Inferior parietal cortex (tissue), 1 donor: ENCODE data around the gene OR2A1.
"Not testable (repeated sequence)": the region's sequence is repeated elsewhere in the genome, so short reads cannot be mapped to it uniquely, and the experiment has no call there.

Source experiments
- DNase-seq: peaks from one replicate; pipeline ENCODE4 v3.0.0-alpha.2; 2016; ENCODE audit errors: extremely low spot score

Gene OR2A1

DNA sequence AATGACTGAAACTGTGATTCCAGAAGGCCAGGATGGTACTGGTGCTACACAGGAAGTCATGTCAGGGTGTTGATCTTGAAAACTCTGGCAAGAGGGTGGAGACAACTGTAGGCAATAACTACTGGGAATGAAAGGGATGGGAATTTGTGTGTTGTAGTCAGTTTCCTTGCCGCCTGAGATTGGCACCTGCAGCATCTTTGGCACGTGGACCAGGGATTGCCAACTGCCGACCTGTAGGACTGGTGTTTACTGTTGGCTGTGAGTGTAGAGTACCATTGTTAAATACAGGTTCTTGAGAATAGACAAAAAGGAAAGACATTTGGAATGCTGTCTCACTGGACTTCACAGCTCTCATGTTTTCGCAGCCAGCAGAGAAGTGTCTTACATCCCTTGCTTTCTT is 11.1 kb downstream of the OR2A1 start:
- DNase-seq, result not testable (repeated sequence)

DNA sequence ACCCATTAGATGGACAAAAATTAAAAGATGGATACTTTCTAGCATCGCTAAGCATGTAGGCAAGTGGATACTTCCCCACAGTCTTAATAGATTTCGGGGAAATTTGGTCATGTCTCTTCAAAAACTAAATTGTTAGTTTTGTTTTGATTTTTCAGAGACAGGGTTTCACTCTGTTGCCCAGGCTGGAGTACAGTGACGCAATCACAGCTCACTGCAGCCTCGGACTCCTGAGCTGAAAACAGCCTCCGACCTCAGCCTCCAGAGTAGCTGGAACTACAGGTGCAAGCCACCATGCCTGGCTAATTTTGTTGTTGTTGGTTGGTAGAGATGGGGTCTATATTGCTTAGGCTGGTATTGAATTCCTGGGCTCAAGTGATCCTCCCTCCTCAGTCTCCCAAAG is 13.6 kb downstream of the OR2A1 start:
- DNase-seq, result not testable (repeated sequence)

DNA sequence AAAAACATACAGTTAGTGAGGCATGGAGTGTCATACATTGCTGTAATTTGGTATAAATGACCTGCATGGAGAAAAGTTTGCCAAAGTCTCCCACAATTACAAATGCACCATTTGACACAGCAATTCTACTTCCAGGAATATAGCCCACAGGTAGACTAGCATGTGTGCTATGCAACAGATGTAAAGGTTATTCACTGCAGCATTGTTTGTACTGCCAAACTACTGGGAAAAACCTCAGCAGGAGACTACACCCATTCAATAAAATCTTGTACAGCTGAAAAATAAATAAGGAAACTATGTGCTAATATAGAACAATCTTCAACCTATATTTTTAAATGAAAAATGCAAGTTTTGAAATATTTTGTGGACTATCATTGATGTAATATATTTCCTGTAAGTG is 17.8 kb downstream of the OR2A1 start:
- DNase-seq, result not testable (repeated sequence)

DNA sequence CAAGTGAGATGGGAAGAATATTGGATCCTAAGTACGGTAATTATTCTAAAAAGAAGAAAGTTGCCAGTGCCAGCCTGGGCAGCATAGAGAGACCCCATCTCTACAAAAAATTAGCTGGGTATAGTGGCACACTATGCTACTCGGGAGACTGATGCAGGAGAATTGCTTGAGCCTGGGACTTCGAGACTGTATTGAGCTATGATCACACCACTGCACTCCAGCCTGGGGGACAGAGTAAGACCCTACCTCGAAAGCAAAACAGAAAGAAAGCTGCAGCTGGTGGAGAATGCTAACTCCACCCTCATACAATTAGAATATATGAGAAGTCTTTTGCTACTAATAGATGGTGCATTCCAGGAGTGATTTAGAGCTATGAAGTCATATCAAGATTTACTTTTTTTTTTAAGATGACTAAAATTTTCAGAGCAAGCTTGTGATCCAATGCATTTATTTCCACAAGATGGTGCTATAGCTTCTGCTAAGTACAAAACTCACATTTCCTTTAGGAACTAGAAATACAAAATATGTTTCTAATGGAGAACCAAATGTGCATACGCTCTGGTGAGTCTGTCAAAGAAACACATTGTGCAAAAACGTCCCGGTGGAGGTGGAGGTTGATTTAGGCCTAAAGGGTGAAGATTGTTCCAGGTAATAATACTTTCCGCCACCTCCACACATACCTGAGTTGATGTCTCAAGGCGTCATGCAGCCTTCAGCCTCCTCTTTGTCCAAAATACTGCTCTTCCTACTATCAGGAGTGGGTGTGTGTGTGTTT is 19.2 kb downstream of the OR2A1 start:
- DNase-seq, result not testable (repeated sequence)

DNA sequence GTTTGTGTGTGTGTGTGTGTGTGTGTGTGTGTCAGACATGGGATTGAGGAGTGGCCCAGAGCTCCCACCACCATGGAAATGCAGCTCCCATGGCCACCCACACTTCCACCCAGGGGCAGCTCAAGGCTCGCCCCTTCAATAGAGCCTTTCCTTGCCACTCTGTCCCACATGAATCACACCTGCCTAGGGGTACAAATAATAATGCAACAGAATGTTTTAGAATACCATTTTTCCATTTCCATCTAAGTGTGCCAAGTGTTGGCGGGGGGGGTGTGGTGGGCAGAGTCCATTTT is 19.7 kb downstream of the OR2A1 start:
- not testable (repeated sequence) for DNase-seq

DNA sequence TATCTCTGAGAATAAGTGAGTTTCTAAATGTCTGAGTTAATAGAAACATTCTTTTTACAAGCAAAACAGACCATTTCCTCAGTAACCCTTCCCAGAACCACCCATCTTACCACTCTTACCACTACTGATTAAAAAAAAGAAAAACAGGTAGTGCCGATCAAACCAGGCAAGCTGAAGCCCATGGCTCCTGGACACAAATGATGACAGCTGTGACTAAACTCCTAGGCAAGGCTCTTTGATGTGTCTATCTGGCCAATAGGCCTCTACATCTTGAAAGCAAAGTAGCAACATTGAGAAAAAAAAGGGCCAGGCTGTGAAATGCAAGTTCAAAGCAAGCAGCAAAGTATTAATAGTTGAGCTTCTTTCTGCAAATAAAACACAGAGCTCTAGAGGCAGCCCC is 36.4 kb downstream of the OR2A1 start:
- DNase-seq, result not testable (repeated sequence)

DNA sequence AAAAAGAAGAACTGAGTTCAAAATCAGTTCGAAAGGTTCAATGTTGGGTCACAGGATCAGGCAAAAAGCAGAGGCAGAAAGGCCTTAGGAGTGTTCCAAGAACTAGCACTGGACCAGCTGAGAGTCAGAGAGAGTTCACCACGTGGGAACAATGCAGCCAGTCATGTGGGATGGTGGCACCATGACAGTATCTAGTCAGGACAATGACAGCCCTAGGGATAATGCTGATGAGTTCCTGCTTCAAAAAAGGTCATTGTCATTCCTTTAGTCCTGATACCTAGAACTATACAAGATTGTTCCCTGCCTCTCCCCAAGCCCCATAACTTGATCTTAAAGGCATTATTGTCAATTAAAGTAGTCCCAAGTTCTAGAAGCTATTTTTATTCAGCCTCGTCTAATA is 39.4 kb downstream of the OR2A1 start:
- not testable (repeated sequence) for DNase-seq

DNA sequence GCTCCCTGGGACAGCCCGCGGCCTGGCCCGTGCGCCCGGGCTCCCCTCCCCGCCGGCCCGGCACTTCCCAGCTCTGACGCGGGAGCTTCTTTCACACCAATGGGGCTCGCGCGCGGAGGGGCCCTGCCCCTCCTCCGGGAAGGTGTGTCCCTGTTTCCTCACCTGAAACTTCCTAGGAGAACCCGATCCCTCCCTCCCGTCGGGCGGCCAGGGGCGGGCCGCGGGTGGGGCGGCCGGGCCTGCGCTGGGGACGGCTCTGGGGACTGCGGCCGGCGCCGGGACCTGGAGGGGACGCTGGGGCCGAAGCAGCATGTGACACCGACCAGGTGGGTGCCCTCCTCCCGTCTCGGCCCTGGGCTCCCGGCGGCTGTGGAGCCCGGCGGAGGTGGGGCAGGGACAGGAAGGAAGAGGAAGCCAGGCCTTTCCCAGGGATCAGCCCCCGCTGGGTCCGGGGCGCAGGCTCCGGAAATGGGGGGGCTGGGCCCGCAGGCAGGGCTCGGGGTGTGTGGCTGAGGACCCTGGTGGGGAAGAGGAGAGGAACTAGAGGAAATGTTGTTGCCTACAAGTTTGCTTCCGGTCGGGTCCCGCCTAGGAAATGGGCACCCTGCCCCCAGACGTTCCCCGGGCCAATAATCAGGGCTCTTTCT is 43.1 kb downstream of the OR2A1 start, which contains the start of gene ARHGEF5:
TSS of gene ARHGEF5 (plus strand) at position 227 of the 647 bp plus-strand sequence. CDS start 7,268 bp downstream, outside the sequence.
- not testable (repeated sequence) for DNase-seq

DNA sequence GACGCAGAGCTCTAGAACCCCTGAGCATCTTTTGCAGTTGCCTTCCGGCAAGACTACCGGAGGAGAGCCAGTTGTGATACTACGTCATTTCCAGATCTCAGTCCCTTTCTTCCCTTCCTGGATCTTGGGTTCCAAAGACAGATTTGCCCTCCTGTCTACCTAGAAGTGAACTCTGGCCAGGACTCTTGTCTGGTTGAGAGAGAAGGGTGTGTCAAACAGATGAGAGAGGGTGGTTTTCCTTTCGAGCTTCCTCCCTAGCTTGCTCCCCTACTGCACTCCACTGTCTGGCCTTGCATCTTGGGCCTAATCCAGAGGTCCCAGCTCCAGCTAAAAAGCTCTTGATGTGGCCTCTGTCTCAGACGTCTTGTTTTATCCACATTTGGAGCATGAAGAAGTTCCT is 44.0 kb downstream of the OR2A1 start:
- DNase-seq, result not testable (repeated sequence)

DNA sequence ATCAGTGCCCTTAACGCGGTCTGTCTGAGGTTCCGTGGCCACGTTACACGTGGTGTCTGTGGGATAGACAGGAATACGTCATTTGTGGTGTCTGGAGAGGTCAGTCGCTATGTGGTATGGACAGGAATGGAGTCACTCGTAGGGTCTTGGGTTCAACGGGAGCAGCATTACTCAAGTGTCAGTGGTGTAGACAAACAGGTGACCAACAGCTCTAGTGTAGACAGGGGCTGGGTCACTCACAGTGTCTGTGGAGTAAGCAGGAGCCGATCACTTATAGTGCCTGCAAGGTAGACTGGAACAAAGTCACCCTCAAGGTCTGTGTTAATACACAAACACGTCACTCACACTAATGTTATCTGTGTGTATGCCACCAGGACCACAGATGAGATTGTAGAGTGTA is 44.6 kb downstream of the OR2A1 start:
- DNase-seq, result not testable (repeated sequence)

DNA sequence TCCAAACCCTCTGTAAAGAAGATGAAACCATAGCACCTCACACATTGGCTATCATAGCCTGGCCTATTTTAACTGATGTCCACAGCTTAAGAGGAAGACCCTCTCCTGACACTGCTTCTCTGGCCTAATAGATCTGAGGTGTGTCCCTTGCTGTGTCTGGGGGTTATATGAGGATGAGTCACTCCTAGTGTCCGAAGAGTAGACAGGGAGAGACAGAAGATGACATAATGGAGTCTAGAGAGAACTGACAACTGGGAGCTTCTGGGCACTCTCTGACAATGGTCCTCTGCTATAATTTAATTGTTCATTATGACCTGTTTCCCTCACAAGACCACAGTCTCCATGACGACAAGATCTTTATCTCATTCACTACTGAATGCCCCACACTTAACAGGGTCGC is 49.8 kb downstream of the OR2A1 start:
- DNase-seq, result not testable (repeated sequence)

DNA sequence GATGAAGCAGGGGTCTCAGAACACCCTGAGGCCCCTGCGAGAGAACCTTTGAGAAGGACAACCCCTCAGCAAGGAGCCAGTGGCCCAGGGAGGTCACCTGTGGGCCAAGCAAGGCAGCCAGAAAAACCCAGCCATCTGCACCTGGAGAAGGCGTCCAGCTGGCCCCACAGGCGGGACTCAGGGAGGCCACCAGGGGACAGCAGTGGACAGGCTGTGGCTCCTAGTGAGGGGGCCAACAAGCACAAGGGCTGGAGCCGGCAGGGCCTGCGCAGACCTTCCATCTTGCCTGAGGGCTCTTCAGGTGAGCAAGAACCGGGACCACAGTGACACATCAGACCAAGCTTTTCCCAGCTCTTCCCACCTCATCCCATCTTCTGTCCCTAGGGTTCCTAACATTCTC is 53.3 kb downstream of the OR2A1 start:
- DNase-seq, result not testable (repeated sequence)

DNA sequence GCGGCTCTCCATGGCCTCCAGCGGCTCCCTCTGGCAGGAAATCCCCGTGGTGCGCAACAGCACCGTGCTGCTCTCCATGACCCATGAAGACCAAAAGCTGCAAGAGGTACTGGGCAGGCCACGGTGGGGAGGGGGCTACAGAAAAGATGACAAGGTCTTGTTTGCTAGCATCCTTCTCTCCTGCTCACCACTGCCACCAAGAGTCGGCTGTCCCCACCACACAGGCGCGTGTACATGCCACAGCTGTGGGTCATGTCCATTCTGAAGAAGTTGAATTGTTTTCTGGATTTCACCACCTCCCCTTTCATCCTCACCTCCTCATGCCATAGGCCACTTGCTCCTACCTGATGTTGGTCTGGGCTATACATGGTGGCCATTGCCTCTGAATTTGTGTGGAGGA is 55.0 kb downstream of the OR2A1 start:
- not testable (repeated sequence) for DNase-seq

DNA sequence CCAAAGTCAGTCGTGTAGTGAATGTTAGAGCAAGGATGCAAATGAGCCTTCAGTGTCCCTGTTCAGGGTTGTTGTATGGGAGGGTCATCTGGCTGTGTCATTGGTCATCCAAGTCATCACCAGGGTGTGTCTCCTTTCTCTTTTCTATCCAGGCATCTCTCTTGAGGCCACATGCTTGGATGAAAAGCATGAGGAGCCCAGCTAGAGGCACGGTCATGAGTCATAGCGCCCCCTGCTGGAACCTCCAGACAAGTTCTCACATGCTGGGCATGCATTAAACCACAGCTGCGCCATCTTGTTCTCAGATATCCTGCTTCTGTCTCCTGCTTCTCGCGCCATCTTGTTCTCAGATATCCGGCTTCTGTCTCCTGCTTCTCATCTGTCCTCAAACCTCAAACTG is 57.0 kb downstream of the OR2A1 start:
- not testable (repeated sequence) for DNase-seq
